ENCODE data around the gene UNG.

DNA sequence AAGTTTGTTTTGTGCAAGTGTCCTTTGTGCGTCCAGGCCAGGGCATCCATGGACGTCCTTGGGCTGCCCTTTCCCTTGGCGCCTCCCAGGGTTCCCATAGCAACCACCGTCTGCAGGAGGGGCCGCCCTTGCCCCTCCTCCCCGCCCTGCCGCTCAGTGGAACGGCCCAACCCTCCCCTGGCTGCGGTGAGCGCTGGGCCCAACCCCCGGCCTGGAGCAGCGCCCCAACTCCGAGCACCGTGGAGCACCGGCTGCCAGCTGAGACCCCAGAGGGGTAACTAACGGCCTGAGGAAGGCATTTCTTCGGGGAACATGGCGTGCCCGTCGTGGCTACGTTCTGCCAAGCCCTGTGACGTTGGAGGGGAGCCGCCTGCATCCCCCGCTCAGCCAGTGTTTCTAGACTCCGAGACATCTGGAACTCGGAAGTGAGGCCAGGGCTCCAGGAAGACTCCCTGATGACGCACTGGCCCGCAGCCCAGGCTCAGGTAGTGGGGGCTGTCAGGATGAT is 13.6 kb downstream of the UNG start:
- TF ChIP-seq CTCF (IDR thresholded peaks at IDR 0.05; ENCODE audit: poor library complexity, severe bottlenecking) (no peak), EZH2 (IDR thresholded peaks at IDR 0.05; ENCODE audit: borderline replicate concordance, insufficient read depth, low read length, poor library complexity, severe bottlenecking) (no peak), POLR2AphosphoS5 (IDR thresholded peaks at IDR 0.05) (no peak), REST (IDR thresholded peaks at IDR 0.05; ENCODE audit: borderline replicate concordance) (no peak)

All from neural cell (in vitro differentiated cells).